ENCODE measurements around the gene MCF2L2. TPM values are rescaled to one million over a fixed set of nuclear protein-coding genes. Genes with fewer than 3 reads are reported as not detected.

MCF2L2 gene
- total and polyA plus RNA-seq, 2 experiments from 2014 or later = 6.7 to 14.6 TPM

DNA sequence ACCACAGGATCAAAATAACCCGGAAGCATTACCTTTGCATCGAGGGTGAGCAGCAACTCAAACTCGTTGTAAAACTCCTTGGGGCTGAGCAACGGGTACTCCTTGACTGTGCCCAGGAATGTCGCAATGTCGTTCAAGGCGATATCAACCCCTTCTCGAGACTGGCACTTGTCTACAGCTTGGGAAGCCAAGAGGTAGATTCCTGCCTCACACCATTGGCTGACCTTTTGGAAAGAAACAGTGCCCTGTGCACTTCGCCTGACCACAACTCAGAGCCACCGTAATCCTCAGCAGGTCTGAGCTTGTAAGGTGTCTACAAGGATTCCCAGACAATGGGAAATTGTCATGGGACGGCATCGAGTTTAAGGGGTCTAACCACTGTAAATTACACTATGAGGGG lies 131.5 kb downstream of the MCF2L2 start:
- H3K36me3 Mint-ChIP-seq (ENCODE audit: low read depth) = peaks cover 18% of the 10 kb centered on the region
- H3F3A ChIP-seq (replicated peaks; ENCODE audit: low read depth) = no peaks in the 10 kb centered on the region
- H3K27me3 ChIP-seq (ENCODE audit: insufficient read depth) = no peaks in the 10 kb centered on the region
- H2AFZ ChIP-seq = no peak overlapping the region
- no peak overlapping the region for H3K27ac ChIP-seq (ENCODE audit: low read depth)
- TF ChIP-seq, protein P1, sequence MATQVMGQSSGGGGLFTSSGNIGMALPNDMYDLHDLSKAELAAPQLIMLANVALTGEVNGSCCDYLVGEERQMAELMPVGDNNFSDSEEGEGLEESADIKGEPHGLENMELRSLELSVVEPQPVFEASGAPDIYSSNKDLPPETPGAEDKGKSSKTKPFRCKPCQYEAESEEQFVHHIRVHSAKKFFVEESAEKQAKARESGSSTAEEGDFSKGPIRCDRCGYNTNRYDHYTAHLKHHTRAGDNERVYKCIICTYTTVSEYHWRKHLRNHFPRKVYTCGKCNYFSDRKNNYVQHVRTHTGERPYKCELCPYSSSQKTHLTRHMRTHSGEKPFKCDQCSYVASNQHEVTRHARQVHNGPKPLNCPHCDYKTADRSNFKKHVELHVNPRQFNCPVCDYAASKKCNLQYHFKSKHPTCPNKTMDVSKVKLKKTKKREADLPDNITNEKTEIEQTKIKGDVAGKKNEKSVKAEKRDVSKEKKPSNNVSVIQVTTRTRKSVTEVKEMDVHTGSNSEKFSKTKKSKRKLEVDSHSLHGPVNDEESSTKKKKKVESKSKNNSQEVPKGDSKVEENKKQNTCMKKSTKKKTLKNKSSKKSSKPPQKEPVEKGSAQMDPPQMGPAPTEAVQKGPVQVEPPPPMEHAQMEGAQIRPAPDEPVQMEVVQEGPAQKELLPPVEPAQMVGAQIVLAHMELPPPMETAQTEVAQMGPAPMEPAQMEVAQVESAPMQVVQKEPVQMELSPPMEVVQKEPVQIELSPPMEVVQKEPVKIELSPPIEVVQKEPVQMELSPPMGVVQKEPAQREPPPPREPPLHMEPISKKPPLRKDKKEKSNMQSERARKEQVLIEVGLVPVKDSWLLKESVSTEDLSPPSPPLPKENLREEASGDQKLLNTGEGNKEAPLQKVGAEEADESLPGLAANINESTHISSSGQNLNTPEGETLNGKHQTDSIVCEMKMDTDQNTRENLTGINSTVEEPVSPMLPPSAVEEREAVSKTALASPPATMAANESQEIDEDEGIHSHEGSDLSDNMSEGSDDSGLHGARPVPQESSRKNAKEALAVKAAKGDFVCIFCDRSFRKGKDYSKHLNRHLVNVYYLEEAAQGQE (IDR thresholded peaks at IDR 0.05; ENCODE audit: unreplicated experiment) = no peak
- TF ChIP-seq STAT1 (IDR thresholded peaks at IDR 0.05; ENCODE audit: unreplicated experiment) (no peak), ZNF331 (CRISPR knock-in tag; IDR thresholded peaks at IDR 0.05; ENCODE audit: low read depth) (no peak), POLR2AphosphoS5 (IDR thresholded peaks at IDR 0.05; ENCODE audit: low read depth) (no peak), CREB1 (CRISPR knock-in tag; IDR thresholded peaks at IDR 0.05; ENCODE audit: low read depth) (no peak)
- TF ChIP-seq, protein P2, sequence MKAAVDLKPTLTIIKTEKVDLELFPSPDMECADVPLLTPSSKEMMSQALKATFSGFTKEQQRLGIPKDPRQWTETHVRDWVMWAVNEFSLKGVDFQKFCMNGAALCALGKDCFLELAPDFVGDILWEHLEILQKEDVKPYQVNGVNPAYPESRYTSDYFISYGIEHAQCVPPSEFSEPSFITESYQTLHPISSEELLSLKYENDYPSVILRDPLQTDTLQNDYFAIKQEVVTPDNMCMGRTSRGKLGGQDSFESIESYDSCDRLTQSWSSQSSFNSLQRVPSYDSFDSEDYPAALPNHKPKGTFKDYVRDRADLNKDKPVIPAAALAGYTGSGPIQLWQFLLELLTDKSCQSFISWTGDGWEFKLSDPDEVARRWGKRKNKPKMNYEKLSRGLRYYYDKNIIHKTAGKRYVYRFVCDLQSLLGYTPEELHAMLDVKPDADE (IDR thresholded peaks at IDR 0.05) = no peak
- H4K20me1 ChIP-seq (replicated peaks; ENCODE audit: insufficient read depth) = no peaks in the 10 kb centered on the region
- H3K4me1 Mint-ChIP-seq = peaks cover 16% of the 10 kb centered on the region
- H3K9me3 Mint-ChIP-seq = no peaks in the 10 kb centered on the region
- H3K36me3 ChIP-seq (ENCODE audit: insufficient read depth) = peaks cover 7% of the 10 kb centered on the region; the same call in 1 of the 2 replicates
- DNase-seq (ENCODE audit: low spot score) (no peak), ATAC-seq (no peak)
- no peak overlapping the region for H3K4me3 Mint-ChIP-seq
- H3K9me2 ChIP-seq (ENCODE audit: insufficient read depth) = no peaks in the 10 kb centered on the region; the same call in 1 of the 2 replicates
- no peaks in the 10 kb centered on the region; the same call in 1 of the 2 replicates for H3K79me2 ChIP-seq (replicated peaks; ENCODE audit: insufficient read depth)
- no peak overlapping the region for H3K27ac Mint-ChIP-seq
- peaks cover 15% of the 10 kb centered on the region for H3K4me1 ChIP-seq (ENCODE audit: insufficient read depth)
- no peak overlapping the region for H3K4me2 ChIP-seq
- H3K4me3 ChIP-seq = no peak overlapping the region
- H3K27me3 Mint-ChIP-seq (ENCODE audit: insufficient read depth, low read depth, poor library complexity) = peaks cover 6% of the 10 kb centered on the region

DNA sequence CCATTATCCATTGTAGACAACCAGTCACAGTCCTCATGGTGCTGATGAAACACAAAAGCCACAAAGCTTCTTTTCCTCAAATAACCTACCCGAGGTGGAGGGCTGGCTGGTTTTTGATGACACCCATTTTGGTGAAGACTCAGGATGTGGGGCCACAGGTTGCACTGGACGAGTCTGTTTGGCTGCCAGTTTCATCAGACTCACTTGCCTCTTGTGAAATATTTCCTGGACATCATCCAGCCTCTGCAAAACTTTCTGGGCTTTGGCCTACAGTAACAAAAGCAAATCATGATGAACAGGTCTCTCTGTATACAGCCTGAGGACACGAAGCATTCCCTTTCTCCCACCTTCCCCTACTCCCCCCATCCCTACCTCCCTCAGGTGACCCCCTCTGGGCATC lies 133.2 kb downstream of the MCF2L2 start:
- no peaks in the 10 kb centered on the region; the same call in 1 of the 2 replicates for H3K79me2 ChIP-seq (replicated peaks; ENCODE audit: insufficient read depth)
- peaks cover 7% of the 10 kb centered on the region; the same call in 1 of the 2 replicates for H3K36me3 ChIP-seq (ENCODE audit: insufficient read depth)
- Mint-ChIP-seq H3K27me3 (ENCODE audit: insufficient read depth, low read depth, poor library complexity) (peaks cover 6% of the 10 kb centered on the region), H3K27ac (no peak overlapping the region), H3K36me3 (ENCODE audit: low read depth) (peaks cover 26% of the 10 kb centered on the region), H3K4me3 (no peak overlapping the region), H3K4me1 (peaks cover 16% of the 10 kb centered on the region), H3K9me3 (no peaks in the 10 kb centered on the region)
- no peaks in the 10 kb centered on the region; the same call in 1 of the 2 replicates for H3K9me2 ChIP-seq (ENCODE audit: insufficient read depth)
- no peak overlapping the region for H3K4me3 ChIP-seq
- H3K27me3 ChIP-seq (ENCODE audit: insufficient read depth) = no peaks in the 10 kb centered on the region
- ATAC-seq (no peak), DNase-seq (ENCODE audit: low spot score) (no peak)
- no peaks in the 10 kb centered on the region for H4K20me1 ChIP-seq (replicated peaks; ENCODE audit: insufficient read depth)
- no peaks in the 10 kb centered on the region for H3F3A ChIP-seq (replicated peaks; ENCODE audit: low read depth)
- no peak overlapping the region for H3K4me2 ChIP-seq
- H3K27ac ChIP-seq (ENCODE audit: low read depth) = no peak overlapping the region
- no peak overlapping the region for H2AFZ ChIP-seq
- peaks cover 15% of the 10 kb centered on the region for H3K4me1 ChIP-seq (ENCODE audit: insufficient read depth)
- TF ChIP-seq STAT1 (IDR thresholded peaks at IDR 0.05; ENCODE audit: unreplicated experiment) (no peak), EZH2phosphoT487 (IDR thresholded peaks at IDR 0.05; ENCODE audit: unreplicated experiment) (no peak), ZNF114 (CRISPR knock-in tag; IDR thresholded peaks at IDR 0.05) (no peak), JUNB (IDR thresholded peaks at IDR 0.05; ENCODE audit: unreplicated experiment) (no peak)
- TF ChIP-seq, protein P1 (IDR thresholded peaks at IDR 0.05; ENCODE audit: unreplicated experiment) = no peak
- TF ChIP-seq, protein P3, sequence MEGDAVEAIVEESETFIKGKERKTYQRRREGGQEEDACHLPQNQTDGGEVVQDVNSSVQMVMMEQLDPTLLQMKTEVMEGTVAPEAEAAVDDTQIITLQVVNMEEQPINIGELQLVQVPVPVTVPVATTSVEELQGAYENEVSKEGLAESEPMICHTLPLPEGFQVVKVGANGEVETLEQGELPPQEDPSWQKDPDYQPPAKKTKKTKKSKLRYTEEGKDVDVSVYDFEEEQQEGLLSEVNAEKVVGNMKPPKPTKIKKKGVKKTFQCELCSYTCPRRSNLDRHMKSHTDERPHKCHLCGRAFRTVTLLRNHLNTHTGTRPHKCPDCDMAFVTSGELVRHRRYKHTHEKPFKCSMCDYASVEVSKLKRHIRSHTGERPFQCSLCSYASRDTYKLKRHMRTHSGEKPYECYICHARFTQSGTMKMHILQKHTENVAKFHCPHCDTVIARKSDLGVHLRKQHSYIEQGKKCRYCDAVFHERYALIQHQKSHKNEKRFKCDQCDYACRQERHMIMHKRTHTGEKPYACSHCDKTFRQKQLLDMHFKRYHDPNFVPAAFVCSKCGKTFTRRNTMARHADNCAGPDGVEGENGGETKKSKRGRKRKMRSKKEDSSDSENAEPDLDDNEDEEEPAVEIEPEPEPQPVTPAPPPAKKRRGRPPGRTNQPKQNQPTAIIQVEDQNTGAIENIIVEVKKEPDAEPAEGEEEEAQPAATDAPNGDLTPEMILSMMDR (conservative IDR thresholded peaks at IDR 0.05; ENCODE audit: low read depth in 2 of 2) = no peak

All from GM23338 (cell line).